CD4-positive, alpha-beta T cell (primary cell): ENCODE results near the gene ARSK. TPM values are rescaled to one million over a fixed set of nuclear protein-coding genes. Genes with fewer than 3 reads are reported as not detected.

Experiments
- ATAC-seq: fragments of 200-7000 bp; cut with Tn5 transposase; one replicate; pipeline ENCODE4 v1.10.0; 2022; ENCODE audit warnings: mild to moderate bottlenecking; ENCODE audit not compliant: poor library complexity
- CTCF ChIA-PET: fragments of 350-600 bp; sonication (Branson Sonifier 250); formaldehyde crosslinking; loops from one replicate; lab custom pipeline; 2021; ENCODE audit warnings: antibody characterized with exemption, inconsistent platforms; lab: Charles Lee
- POLR2A ChIA-PET: fragments of 350-600 bp; sonication (Branson Sonifier 250); formaldehyde crosslinking; loops from one replicate; lab custom pipeline; 2021; ENCODE audit warnings: antibody characterized with exemption, inconsistent platforms; lab: Charles Lee
- DNase-seq, 14 experiments: peaks; one replicate each; pipeline ENCODE4 v3.0.0-alpha.2; 2013 to 2020; ENCODE audit warnings: mixed read lengths in 2 of 14
- H3K27ac ChIP-seq, 2 donors: one replicate each; pipeline versions ENCODE4 v1.5.1 to v1.7.0; 2013; ENCODE audit warnings: low read length in 2 of 2, low read depth in 1 of 2, mild to moderate bottlenecking in 1 of 2
- H3K27me3 ChIP-seq, 2 experiments: 1 replicate in 1 of 2; 2 replicates in 1 of 2; pipeline versions ENCODE4 v1.6.1 to v1.7.0; 2013; ENCODE audit warnings: low read length in 2 of 2, control low read depth in 1 of 2, mild to moderate bottlenecking in 1 of 2, moderate library complexity in 1 of 2; ENCODE audit not compliant: insufficient read depth in 2 of 2, control insufficient read depth in 1 of 2
- H3K36me3 ChIP-seq: one replicate; pipeline ENCODE4 v1.6.1; 2013; ENCODE audit warnings: low read length, control low read depth; ENCODE audit not compliant: insufficient read depth
- H3K4me1 ChIP-seq: one replicate; pipeline ENCODE4 v1.6.1; 2013; ENCODE audit warnings: low read length, control low read depth; ENCODE audit not compliant: insufficient read depth
- H3K4me3 ChIP-seq: one replicate; pipeline ENCODE4 v1.5.1; 2013; ENCODE audit warnings: mild to moderate bottlenecking, low read length, moderate library complexity
- H3K9me3 ChIP-seq, 2 experiments: 1 replicate in 1 of 2; 2 replicates in 1 of 2; pipeline versions ENCODE4 v1.6.1 to v1.7.0; 2013; ENCODE audit warnings: low read length in 2 of 2, mild to moderate bottlenecking in 2 of 2, control low read depth in 1 of 2, moderate library complexity in 1 of 2; ENCODE audit not compliant: control insufficient read depth in 1 of 2, insufficient read depth in 1 of 2
- H3K27ac Mint-ChIP-seq: one replicate; pipeline ENCODE4 v1.8.0; 2020; ENCODE audit warnings: mixed read lengths
- H3K27me3 Mint-ChIP-seq: one replicate; pipeline ENCODE4 v1.8.0; 2021; ENCODE audit warnings: mixed read lengths
- H3K36me3 Mint-ChIP-seq: one replicate; pipeline ENCODE4 v1.8.0; 2021; ENCODE audit warnings: low read depth, mixed read lengths
- H3K4me1 Mint-ChIP-seq: one replicate; pipeline ENCODE4 v1.8.0; 2021; ENCODE audit warnings: low read depth, mixed read lengths
- H3K4me3 Mint-ChIP-seq: one replicate; pipeline ENCODE4 v1.8.0; 2020; ENCODE audit warnings: mild to moderate bottlenecking, mixed read lengths
- H3K9me3 Mint-ChIP-seq: one replicate; pipeline ENCODE4 v1.8.0; 2020; ENCODE audit warnings: mixed read lengths
- intact Hi-C, 2 experiments: fragments of 100-400 bp; cut with DNase I in 1 of 2; cut with micrococcal nuclease in 1 of 2; formaldehyde crosslinking; loops; one replicate each; pipeline versions ENCODE4 v1.15.1 to v1.9.0; 2023 to 2025; cut with DNase I, micrococcal nuclease
- total RNA-seq, 174 experiments: library from RNA in 2 of 174; stranded (reverse) in 2 of 174; gene quantifications; one replicate each; pipeline ENCODE4 v1.2.3 and lab custom pipeline; 2021 to 2026
- TF ChIP-seq, protein P1 (sequence below): fragments of 200-600 bp; IDR thresholded peaks from one replicate; pipeline ENCODE4 v1.8.0; 2022; ENCODE audit warnings: antibody characterized with exemption, mild to moderate bottlenecking

The ARSK gene
- total RNA-seq, 2 experiments from 2014 or later, result 2.2 to 2.7 TPM

DNA sequence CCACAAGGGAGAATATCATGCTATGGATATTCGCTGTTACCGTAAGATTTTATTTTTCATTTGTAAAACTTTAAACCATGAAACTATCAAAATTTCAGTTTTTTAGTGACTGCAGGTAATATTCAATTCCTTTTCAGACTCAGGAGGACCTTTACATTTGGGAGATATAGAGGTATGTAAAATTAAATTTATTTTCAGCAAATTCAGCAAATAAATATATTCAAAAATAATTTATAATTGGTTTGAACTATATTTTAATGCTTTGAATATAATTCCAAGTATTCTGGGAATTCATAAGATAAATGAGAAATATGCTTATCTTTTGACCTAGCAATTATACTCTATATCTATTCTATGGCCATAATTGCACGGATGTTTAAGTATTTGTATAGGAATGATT lies 99.3 kb downstream of the ARSK start:
- peaks cover 11% of the 10 kb centered on the region for H3K4me1 Mint-ChIP-seq
- H3K4me1 ChIP-seq, result no peaks in the 10 kb centered on the region
- no peaks in the 10 kb centered on the region for H3K27me3 Mint-ChIP-seq
- H3K27me3 ChIP-seq, result no peaks in the 10 kb centered on the region
- no peak overlapping the region for H3K4me3 Mint-ChIP-seq
- TF ChIP-seq, protein P1, sequence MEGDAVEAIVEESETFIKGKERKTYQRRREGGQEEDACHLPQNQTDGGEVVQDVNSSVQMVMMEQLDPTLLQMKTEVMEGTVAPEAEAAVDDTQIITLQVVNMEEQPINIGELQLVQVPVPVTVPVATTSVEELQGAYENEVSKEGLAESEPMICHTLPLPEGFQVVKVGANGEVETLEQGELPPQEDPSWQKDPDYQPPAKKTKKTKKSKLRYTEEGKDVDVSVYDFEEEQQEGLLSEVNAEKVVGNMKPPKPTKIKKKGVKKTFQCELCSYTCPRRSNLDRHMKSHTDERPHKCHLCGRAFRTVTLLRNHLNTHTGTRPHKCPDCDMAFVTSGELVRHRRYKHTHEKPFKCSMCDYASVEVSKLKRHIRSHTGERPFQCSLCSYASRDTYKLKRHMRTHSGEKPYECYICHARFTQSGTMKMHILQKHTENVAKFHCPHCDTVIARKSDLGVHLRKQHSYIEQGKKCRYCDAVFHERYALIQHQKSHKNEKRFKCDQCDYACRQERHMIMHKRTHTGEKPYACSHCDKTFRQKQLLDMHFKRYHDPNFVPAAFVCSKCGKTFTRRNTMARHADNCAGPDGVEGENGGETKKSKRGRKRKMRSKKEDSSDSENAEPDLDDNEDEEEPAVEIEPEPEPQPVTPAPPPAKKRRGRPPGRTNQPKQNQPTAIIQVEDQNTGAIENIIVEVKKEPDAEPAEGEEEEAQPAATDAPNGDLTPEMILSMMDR, result no peak
- H3K27ac Mint-ChIP-seq, result no peak overlapping the region
- ChIA-PET POLR2A (no interaction called here), CTCF (no interaction called here)
- DNase-seq, result no peak
- intact Hi-C loops, result no loop called here
- H3K27ac ChIP-seq, result no peak overlapping the region
- no peak overlapping the region for H3K4me3 ChIP-seq
- peaks cover 64% of the 10 kb centered on the region for H3K36me3 Mint-ChIP-seq
- ATAC-seq, result no peak
- H3K9me3 ChIP-seq, result no peaks in the 10 kb centered on the region
- peaks cover 7% of the 10 kb centered on the region for H3K36me3 ChIP-seq
- H3K9me3 Mint-ChIP-seq, result no peaks in the 10 kb centered on the region

Other genes with a start within 250 kb of the ARSK start
- gene FAM81B, start 163.7 kb upstream of the ARSK start, total RNA-seq, result not detected
- 10 to 100 TPM; 63.8 to 65.2 TPM for gene SKIC3, start 124 bp upstream of the ARSK start, total RNA-seq
- under 1 TPM; 0.60 to 0.75 TPM for gene GPR150, start 65.0 kb downstream of the ARSK start, total RNA-seq
- 1 to 10 TPM; 1.3 to 1.5 TPM for gene RFESD, start 91.7 kb downstream of the ARSK start, total RNA-seq
- gene SPATA9, start 127.9 kb downstream of the ARSK start, total RNA-seq, result not detected
- 1 to 10 TPM; 3.8 to 4.3 TPM for gene RHOBTB3, start 176.2 kb downstream of the ARSK start, total RNA-seq